ENCODE measurements around the gene ONECUT2.

The ONECUT2 gene

DNA sequence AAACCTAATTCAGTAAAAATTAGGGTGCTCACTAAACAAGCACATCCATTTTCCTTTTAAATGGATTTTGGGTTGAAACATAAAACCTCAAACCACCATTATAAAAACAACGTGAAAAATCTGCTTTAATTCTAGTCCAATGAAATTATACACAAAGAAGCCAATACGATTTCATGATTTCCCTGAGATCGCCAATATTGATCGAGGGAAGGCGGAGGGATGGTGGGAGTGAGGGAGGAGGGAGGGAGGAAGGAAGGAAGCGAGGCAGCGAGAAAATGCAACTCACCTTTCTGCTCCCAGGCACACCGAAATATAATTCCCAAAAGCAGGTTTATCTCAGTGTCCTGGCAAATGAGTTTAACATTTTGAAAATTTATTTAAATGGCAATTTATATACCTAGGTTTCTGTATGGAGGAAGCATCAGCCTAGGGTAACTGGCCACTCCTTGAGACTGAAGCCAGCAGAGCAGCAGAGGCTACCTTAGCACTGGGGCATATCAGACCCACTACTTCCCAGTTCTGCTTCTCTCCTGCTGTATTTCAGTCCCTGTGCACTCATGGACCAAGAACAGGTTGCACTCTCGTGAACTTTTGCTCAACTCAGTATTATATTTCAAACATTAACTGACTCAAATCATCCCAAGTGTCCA lies 2.3 kb upstream of the ONECUT2 start:
- no peak for DNase-seq (ENCODE audit: extremely low read depth, low read depth)
- TF ChIP-seq, protein P1, sequence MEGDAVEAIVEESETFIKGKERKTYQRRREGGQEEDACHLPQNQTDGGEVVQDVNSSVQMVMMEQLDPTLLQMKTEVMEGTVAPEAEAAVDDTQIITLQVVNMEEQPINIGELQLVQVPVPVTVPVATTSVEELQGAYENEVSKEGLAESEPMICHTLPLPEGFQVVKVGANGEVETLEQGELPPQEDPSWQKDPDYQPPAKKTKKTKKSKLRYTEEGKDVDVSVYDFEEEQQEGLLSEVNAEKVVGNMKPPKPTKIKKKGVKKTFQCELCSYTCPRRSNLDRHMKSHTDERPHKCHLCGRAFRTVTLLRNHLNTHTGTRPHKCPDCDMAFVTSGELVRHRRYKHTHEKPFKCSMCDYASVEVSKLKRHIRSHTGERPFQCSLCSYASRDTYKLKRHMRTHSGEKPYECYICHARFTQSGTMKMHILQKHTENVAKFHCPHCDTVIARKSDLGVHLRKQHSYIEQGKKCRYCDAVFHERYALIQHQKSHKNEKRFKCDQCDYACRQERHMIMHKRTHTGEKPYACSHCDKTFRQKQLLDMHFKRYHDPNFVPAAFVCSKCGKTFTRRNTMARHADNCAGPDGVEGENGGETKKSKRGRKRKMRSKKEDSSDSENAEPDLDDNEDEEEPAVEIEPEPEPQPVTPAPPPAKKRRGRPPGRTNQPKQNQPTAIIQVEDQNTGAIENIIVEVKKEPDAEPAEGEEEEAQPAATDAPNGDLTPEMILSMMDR (IDR thresholded peaks at IDR 0.05; ENCODE audit: low read depth, low read length): no peak

DNA sequence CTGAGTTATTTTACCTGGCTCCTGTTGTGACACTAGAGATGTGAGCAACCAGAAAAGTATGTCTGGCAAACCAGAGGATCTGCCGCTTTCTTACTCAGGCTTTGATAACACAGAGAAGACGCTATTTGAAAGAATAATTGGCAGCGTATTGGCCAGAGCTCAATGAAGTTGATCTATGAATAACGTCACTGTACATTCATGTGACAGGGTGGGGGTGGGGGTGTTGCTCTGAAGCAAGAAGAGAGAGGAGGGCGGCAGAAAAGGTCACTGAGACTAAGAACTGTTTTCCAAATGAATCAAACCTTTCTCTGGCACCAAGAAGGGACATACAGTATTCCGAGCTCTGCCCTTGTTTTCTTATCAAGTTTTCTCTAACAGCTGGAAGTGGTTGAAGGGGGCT lies 1.7 kb upstream of the ONECUT2 start:
- TF ChIP-seq, protein P1 (IDR thresholded peaks at IDR 0.05; ENCODE audit: low read depth, low read length): no peak
- no peak for DNase-seq (ENCODE audit: extremely low read depth, low read depth)

DNA sequence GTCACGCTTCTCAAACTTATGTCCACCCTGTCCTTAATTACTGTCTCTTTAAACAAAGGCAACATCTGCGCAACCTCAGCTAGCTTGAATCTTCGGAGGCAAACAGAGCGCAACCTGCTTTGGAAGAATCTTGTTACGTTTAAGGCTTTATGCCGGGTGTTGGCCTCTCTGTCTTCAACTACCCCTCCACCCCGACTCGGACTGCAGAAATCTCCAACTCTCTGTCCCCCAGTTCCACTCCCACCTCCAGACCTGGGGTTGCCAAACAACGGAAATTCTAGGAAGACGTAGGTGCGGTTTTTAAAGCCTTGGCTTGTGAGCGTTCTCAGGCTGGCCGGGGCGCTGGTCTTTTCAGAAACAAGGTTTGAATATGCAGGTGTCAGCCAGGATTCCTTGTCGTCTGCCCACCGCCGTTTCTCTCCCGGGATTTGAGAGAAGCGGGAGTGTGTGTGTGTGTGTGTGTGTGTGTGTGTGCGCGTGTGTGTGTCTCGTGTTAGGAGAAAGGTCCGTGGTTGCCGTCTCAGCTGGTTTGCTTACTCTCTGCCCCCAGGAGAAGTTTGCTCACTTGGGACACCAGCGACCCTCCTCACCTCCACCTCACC lies 1.1 kb upstream of the ONECUT2 start:
- TF ChIP-seq, protein P1 (IDR thresholded peaks at IDR 0.05; ENCODE audit: low read depth, low read length): no peak
- DNase-seq (ENCODE audit: extremely low read depth, low read depth): no peak

DNA sequence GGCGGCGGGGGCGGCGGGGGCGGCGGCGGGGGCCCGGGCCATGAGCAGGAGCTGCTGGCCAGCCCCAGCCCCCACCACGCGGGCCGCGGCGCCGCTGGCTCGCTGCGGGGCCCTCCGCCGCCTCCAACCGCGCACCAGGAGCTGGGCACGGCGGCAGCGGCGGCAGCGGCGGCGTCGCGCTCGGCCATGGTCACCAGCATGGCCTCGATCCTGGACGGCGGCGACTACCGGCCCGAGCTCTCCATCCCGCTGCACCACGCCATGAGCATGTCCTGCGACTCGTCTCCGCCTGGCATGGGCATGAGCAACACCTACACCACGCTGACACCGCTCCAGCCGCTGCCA lies 644 bp downstream of the ONECUT2 start:
- no peak for DNase-seq (ENCODE audit: extremely low read depth, low read depth)
- TF ChIP-seq, protein P1 (IDR thresholded peaks at IDR 0.05; ENCODE audit: low read depth, low read length): no peak

DNA sequence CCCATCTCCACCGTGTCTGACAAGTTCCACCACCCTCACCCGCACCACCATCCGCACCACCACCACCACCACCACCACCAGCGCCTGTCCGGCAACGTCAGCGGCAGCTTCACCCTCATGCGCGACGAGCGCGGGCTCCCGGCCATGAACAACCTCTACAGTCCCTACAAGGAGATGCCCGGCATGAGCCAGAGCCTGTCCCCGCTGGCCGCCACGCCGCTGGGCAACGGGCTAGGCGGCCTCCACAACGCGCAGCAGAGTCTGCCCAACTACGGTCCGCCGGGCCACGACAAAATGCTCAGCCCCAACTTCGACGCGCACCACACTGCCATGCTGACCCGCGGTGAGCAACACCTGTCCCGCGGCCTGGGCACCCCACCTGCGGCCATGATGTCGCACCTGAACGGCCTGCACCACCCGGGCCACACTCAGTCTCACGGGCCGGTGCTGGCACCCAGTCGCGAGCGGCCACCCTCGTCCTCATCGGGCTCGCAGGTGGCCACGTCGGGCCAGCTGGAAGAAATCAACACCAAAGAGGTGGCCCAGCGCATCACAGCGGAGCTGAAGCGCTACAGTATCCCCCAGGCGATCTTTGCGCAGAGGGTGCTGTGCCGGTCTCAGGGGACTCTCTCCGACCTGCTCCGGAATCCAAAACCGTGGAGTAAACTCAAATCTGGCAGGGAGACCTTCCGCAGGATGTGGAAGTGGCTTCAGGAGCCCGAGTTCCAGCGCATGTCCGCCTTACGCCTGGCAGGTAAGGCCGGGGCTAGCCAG lies 1.2 kb downstream of the ONECUT2 start:
- TF ChIP-seq, protein P1 (IDR thresholded peaks at IDR 0.05; ENCODE audit: low read depth, low read length): no peak

DNA sequence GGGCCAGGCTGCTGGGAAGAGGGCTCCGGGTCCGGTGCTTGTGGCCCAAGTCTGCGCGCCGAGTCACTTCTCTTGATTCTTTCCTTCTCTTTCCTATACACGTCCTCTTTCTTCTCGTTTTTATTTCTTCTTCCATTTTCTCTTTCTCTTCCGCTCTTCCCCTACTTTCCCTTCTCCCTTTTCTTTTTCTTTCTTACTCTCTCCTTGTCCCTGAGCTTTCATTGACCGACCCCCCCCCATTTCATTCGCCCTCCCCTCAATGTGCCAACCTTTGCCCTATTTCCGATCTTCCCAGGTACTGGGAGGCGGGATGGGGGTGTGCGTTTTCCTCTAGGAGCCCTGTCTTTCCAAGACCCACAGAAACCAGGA lies 1.8 kb downstream of the ONECUT2 start:
- no peak for DNase-seq (ENCODE audit: extremely low read depth, low read depth)
- TF ChIP-seq, protein P1 (IDR thresholded peaks at IDR 0.05; ENCODE audit: low read depth, low read length): no peak

More for the DNA sequence above, 1.2 kb downstream of the ONECUT2 start:
- no peak for DNase-seq (ENCODE audit: extremely low read depth, low read depth)

DNA sequence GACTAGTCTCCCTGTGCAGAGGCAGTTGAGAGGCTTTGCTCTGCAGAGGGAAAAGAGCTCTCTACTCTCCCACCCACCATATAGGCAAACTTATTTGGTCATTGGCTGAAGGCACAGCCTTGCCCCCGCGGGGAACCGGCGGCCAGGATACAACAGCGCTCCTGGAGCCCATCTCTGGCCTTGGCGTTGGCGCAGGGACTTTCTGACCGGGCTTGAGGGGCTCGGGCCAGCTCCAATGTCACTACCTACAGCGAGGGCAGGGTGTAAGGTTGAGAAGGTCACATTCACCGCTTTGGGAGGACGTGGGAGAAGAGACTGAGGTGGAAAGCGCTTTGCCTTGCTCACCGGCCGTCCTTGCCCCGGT lies 2.2 kb downstream of the ONECUT2 start:
- TF ChIP-seq, protein P1 (IDR thresholded peaks at IDR 0.05; ENCODE audit: low read depth, low read length): no peak
- no peak for DNase-seq (ENCODE audit: extremely low read depth, low read depth)

Data from AG09319 (cell line).